Measurements from ENCODE around the gene LUC7L2.
"Not testable (repeated sequence)": the region's sequence is repeated elsewhere in the genome, so short reads cannot be mapped to it uniquely, and the experiment has no call there.

DNA sequence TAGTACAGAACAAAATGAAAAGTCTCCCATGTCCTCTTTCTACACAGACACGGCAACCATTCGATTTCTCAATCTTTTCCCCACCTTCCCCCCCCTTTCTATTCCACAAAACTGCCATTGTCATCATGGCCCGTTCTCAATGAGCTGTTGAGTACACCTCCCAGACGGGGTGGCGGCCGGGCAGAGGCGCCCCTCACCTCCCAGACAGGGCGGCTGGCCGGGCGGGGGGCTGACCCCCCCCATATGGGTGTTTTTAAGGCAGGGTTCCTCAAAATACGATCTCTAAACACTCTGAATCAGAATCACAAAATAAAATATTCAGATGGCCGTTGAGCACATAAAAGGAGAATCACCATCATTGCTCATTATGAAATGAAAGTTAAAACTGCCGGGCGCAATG is 70.0 kb downstream of the LUC7L2 start:
- TF ChIP-seq, protein P1, sequence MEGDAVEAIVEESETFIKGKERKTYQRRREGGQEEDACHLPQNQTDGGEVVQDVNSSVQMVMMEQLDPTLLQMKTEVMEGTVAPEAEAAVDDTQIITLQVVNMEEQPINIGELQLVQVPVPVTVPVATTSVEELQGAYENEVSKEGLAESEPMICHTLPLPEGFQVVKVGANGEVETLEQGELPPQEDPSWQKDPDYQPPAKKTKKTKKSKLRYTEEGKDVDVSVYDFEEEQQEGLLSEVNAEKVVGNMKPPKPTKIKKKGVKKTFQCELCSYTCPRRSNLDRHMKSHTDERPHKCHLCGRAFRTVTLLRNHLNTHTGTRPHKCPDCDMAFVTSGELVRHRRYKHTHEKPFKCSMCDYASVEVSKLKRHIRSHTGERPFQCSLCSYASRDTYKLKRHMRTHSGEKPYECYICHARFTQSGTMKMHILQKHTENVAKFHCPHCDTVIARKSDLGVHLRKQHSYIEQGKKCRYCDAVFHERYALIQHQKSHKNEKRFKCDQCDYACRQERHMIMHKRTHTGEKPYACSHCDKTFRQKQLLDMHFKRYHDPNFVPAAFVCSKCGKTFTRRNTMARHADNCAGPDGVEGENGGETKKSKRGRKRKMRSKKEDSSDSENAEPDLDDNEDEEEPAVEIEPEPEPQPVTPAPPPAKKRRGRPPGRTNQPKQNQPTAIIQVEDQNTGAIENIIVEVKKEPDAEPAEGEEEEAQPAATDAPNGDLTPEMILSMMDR (IDR thresholded peaks at IDR 0.05): not testable (repeated sequence)
- TF ChIP-seq POLR2A (IDR thresholded peaks at IDR 0.05): not testable (repeated sequence)
